Measurements from ENCODE around the gene DDX47.
"Not testable (repeated sequence)": the region's sequence is repeated elsewhere in the genome, so short reads cannot be mapped to it uniquely, and the experiment has no call there.

The DDX47 gene

GRCh38 chr12:12806784-12807516 lies 6.2 kb upstream of the DDX47 start:
- Mint-ChIP-seq H3K4me3 (peak overlapping the region; percentile 63), H3K27ac (peak overlapping the region; percentile 94), H3K36me3 (peaks cover 11% of the 10 kb centered on the region), H3K4me1 (peaks cover 50% of the 10 kb centered on the region), H3K9me3 (no peaks in the 10 kb centered on the region)
- ATAC-seq (no peak), DNase-seq (ENCODE audit: low spot score in 2 of 2) (no peak)

- peak overlapping the region; percentile 94 for H3K27ac Mint-ChIP-seq
These were observed 5.6 kb upstream of the DDX47 start for GRCh38 chr12:12807517-12807903.

GRCh38 chr12:12807970-12808702 lies 5.0 kb upstream of the DDX47 start:
- Mint-ChIP-seq H3K36me3 (peaks cover 12% of the 10 kb centered on the region), H3K4me1 (peaks cover 47% of the 10 kb centered on the region), H3K27ac (peak overlapping the region; percentile 94), H3K4me3 (peak overlapping the region; percentile 63), H3K9me3 (no peaks in the 10 kb centered on the region)
- DNase-seq (ENCODE audit: low spot score in 2 of 2) (peak; percentile 19 to 72), ATAC-seq (peak; percentile 82)

More at GRCh38 chr12:12807517-12807903, 5.6 kb upstream of the DDX47 start:
- Mint-ChIP-seq H3K4me1 (peaks cover 44% of the 10 kb centered on the region), H3K36me3 (peaks cover 11% of the 10 kb centered on the region), H3K4me3 (peak overlapping the region; percentile 63)
- DNase-seq (ENCODE audit: low spot score in 2 of 2); ATAC-seq; H3K9me3 Mint-ChIP-seq: not testable (repeated sequence)

- Mint-ChIP-seq H3K4me3 (no peak overlapping the region), H3K9me3 (no peaks in the 10 kb centered on the region), H3K27ac (no peak overlapping the region), H3K4me1 (peaks cover 57% of the 10 kb centered on the region), H3K36me3 (peaks cover 32% of the 10 kb centered on the region)
- ATAC-seq = no peak
- no peak for DNase-seq (ENCODE audit: low spot score in 2 of 2)
These were observed 2.6 kb upstream of the DDX47 start for GRCh38 chr12:12810553-12811021.

- Mint-ChIP-seq H3K36me3 (peaks cover 40% of the 10 kb centered on the region), H3K4me3 (no peak overlapping the region), H3K4me1 (peaks cover 65% of the 10 kb centered on the region), H3K27ac (no peak overlapping the region), H3K9me3 (no peaks in the 10 kb centered on the region)
- DNase-seq (ENCODE audit: low spot score in 2 of 2) = no peak
- ATAC-seq = no peak
These were observed 1.8 kb upstream of the DDX47 start for GRCh38 chr12:12811343-12811742.

- H3K4me3 Mint-ChIP-seq = no peak overlapping the region
- peaks cover 64% of the 10 kb centered on the region for H3K4me1 Mint-ChIP-seq
- DNase-seq (ENCODE audit: low spot score in 2 of 2) = no peak
- no peaks in the 10 kb centered on the region for H3K9me3 Mint-ChIP-seq
- ATAC-seq = no peak
- H3K36me3 Mint-ChIP-seq = peaks cover 48% of the 10 kb centered on the region
- H3K27ac Mint-ChIP-seq = no peak overlapping the region
These were observed 972 bp upstream of the DDX47 start for GRCh38 chr12:12812174-12812573.

- H3K4me3 Mint-ChIP-seq = peak overlapping the region; percentile 97
- ATAC-seq = no peak
- peaks cover 60% of the 10 kb centered on the region for H3K4me1 Mint-ChIP-seq
- peak overlapping the region; percentile 98 for H3K27ac Mint-ChIP-seq
- H3K9me3 Mint-ChIP-seq = no peaks in the 10 kb centered on the region
- peaks cover 53% of the 10 kb centered on the region for H3K36me3 Mint-ChIP-seq
- DNase-seq (ENCODE audit: low spot score in 2 of 2) = no peak
These were observed 477 bp upstream of the DDX47 start for GRCh38 chr12:12812618-12813119.

- Mint-ChIP-seq H3K4me3 (no peak overlapping the region), H3K27ac (no peak overlapping the region), H3K9me3 (no peaks in the 10 kb centered on the region), H3K36me3 (peaks cover 97% of the 10 kb centered on the region), H3K4me1 (peaks cover 67% of the 10 kb centered on the region)
- ATAC-seq = no peak
- no peak for DNase-seq (ENCODE audit: low spot score in 2 of 2)
These were observed 4.5 kb downstream of the DDX47 start for GRCh38 chr12:12817616-12818015.

GRCh38 chr12:12818701-12819100 lies 5.6 kb downstream of the DDX47 start:
- Mint-ChIP-seq H3K27ac (peak overlapping the region; percentile 13), H3K36me3 (peaks cover 100% of the 10 kb centered on the region), H3K9me3 (no peaks in the 10 kb centered on the region), H3K4me1 (peaks cover 56% of the 10 kb centered on the region), H3K4me3 (no peak overlapping the region)
- ATAC-seq (no peak), DNase-seq (ENCODE audit: low spot score in 2 of 2) (no peak)

- H3K9me3 Mint-ChIP-seq = no peaks in the 10 kb centered on the region
- H3K36me3 Mint-ChIP-seq = peaks cover 100% of the 10 kb centered on the region
- H3K4me1 Mint-ChIP-seq = peaks cover 50% of the 10 kb centered on the region
- ATAC-seq = no peak
- peak overlapping the region; percentile 13 for H3K27ac Mint-ChIP-seq
- DNase-seq (ENCODE audit: low spot score in 2 of 2) = no peak
- H3K4me3 Mint-ChIP-seq = no peak overlapping the region
These were observed 6.1 kb downstream of the DDX47 start for GRCh38 chr12:12819221-12819620.

GRCh38 chr12:12819752-12820311 lies 6.7 kb downstream of the DDX47 start:
- Mint-ChIP-seq H3K9me3 (no peaks in the 10 kb centered on the region), H3K4me3 (no peak overlapping the region), H3K4me1 (peaks cover 44% of the 10 kb centered on the region), H3K36me3 (peaks cover 100% of the 10 kb centered on the region), H3K27ac (peak overlapping the region; percentile 13)
- DNase-seq (ENCODE audit: low spot score in 2 of 2) = no peak
- ATAC-seq = no peak

GRCh38 chr12:12820376-12820775 lies 7.2 kb downstream of the DDX47 start:
- ATAC-seq; H3K4me3 Mint-ChIP-seq; H3K27ac Mint-ChIP-seq; DNase-seq (ENCODE audit: low spot score in 2 of 2); H3K9me3 Mint-ChIP-seq: not testable (repeated sequence)
- Mint-ChIP-seq H3K36me3 (peaks cover 100% of the 10 kb centered on the region), H3K4me1 (peaks cover 39% of the 10 kb centered on the region)

- DNase-seq (ENCODE audit: low spot score in 2 of 2) = no peak
- peaks cover 25% of the 10 kb centered on the region for H3K4me1 Mint-ChIP-seq
- H3K27ac Mint-ChIP-seq = no peak overlapping the region
- no peaks in the 10 kb centered on the region for H3K9me3 Mint-ChIP-seq
- no peak for ATAC-seq
- peaks cover 100% of the 10 kb centered on the region for H3K36me3 Mint-ChIP-seq
- H3K4me3 Mint-ChIP-seq = no peak overlapping the region
These were observed 8.8 kb downstream of the DDX47 start for GRCh38 chr12:12821975-12822374.

GRCh38 chr12:12822886-12823285 lies 9.7 kb downstream of the DDX47 start:
- peaks cover 25% of the 10 kb centered on the region for H3K4me1 Mint-ChIP-seq
- no peak overlapping the region for H3K27ac Mint-ChIP-seq
- ATAC-seq = no peak
- no peak for DNase-seq (ENCODE audit: low spot score in 2 of 2)
- H3K36me3 Mint-ChIP-seq = peaks cover 100% of the 10 kb centered on the region
- no peak overlapping the region for H3K4me3 Mint-ChIP-seq
- H3K9me3 Mint-ChIP-seq = no peaks in the 10 kb centered on the region

- no peak for ATAC-seq
- Mint-ChIP-seq H3K9me3 (no peaks in the 10 kb centered on the region), H3K36me3 (peaks cover 100% of the 10 kb centered on the region), H3K27ac (no peak overlapping the region), H3K4me3 (no peak overlapping the region), H3K4me1 (peaks cover 24% of the 10 kb centered on the region)
- DNase-seq (ENCODE audit: low spot score in 2 of 2) = no peak
These were observed 10.2 kb downstream of the DDX47 start for GRCh38 chr12:12823300-12823699.

All from stimulated activated effector memory CD8-positive, alpha-beta T cell treated with anti-CD3 and anti-CD28 coated beads, Interleukin-12 subunit alpha, Interleukin-12 subunit beta, amount 100 ng/mL, for 72 hours (primary cell).